Activated CD4-positive, alpha-beta T cell treated with anti-CD3 and anti-CD28 coated beads, Interleukin-2, amount 10 ng/mL, durations not matched to agents 24 days and 14 days (primary cell): ENCODE data around the gene PRKCA. TPM values are rescaled to one million over a fixed set of nuclear protein-coding genes. Genes with fewer than 3 reads are reported as not detected.

ENCODE experiments used
- DNase-seq: peaks from one replicate; pipeline ENCODE4 v3.0.0; 2022
- H3K27ac Mint-ChIP-seq: one replicate; pipeline ENCODE4 v1.8.0; 2022; ENCODE audit warnings: mild to moderate bottlenecking, mixed read lengths
- H3K27me3 Mint-ChIP-seq: one replicate; pipeline ENCODE4 v1.8.0; 2022; ENCODE audit warnings: mixed read lengths
- H3K36me3 Mint-ChIP-seq: one replicate; pipeline ENCODE4 v1.8.0; 2022; ENCODE audit warnings: low read depth, mild to moderate bottlenecking, mixed read lengths
- H3K4me1 Mint-ChIP-seq: one replicate; pipeline ENCODE4 v1.8.0; 2021; ENCODE audit warnings: mixed read lengths
- H3K4me3 Mint-ChIP-seq: one replicate; pipeline ENCODE4 v1.8.0; 2022; ENCODE audit warnings: mild to moderate bottlenecking, moderate library complexity, mixed read lengths
- H3K9me3 Mint-ChIP-seq: one replicate; pipeline ENCODE4 v1.8.0; 2021; ENCODE audit warnings: mixed read lengths
- intact Hi-C: fragments of 100-400 bp; cut with micrococcal nuclease; formaldehyde crosslinking; loops from one replicate; pipeline ENCODE4 v1.15.1; 2023
- total RNA-seq: library from RNA; stranded (reverse); gene quantifications from 2 replicates; pipeline ENCODE4 v1.2.3, GENCODE V29; 2022

The PRKCA gene
- total RNA-seq, 1 donor from 2014 or later = 164 TPM

DNA sequence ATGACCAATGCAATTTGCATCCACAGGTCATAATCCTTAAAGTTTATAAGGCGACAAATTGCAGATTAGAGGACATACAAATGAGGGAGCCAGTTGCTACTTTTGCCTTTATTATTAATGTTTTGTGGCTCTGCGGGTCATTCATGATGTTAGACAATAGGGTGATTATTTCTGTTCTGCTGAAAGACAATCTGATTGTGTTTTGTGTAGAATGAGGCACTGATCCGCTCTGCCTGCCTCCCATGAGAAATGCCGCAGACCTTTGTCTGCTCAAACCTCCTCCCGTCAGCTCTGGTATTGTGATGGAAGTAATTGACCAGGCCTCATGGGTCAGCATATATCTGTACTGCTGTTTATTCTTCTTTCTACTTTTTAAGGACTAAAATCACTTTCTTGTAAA, 224.9 kb downstream of the PRKCA start:
- intact Hi-C loops = no loop called here
- H3K4me1 Mint-ChIP-seq = peaks cover 55% of the 10 kb centered on the region
- DNase-seq = no peak
- H3K27me3 Mint-ChIP-seq = no peaks in the 10 kb centered on the region
- H3K36me3 Mint-ChIP-seq = peaks cover 44% of the 10 kb centered on the region
- H3K4me3 Mint-ChIP-seq = no peak overlapping the region
- no peak overlapping the region for H3K27ac Mint-ChIP-seq
- H3K9me3 Mint-ChIP-seq = peaks cover 3% of the 10 kb centered on the region

GRCh38 chr17:66531851-66532295, 229.5 kb downstream of the PRKCA start:
- H3K4me3 Mint-ChIP-seq = no peak overlapping the region
- peak overlapping the region; percentile 60 for H3K27ac Mint-ChIP-seq
- H3K4me1 Mint-ChIP-seq = peaks cover 42% of the 10 kb centered on the region
- intact Hi-C loops = no loop called here
- DNase-seq = no peak
- H3K36me3 Mint-ChIP-seq = peaks cover 29% of the 10 kb centered on the region
- H3K27me3 Mint-ChIP-seq = no peaks in the 10 kb centered on the region
- peaks cover 3% of the 10 kb centered on the region for H3K9me3 Mint-ChIP-seq

- no peak for DNase-seq
- Mint-ChIP-seq H3K27ac (no peak overlapping the region), H3K4me1 (peaks cover 53% of the 10 kb centered on the region), H3K4me3 (no peak overlapping the region), H3K36me3 (peaks cover 27% of the 10 kb centered on the region), H3K9me3 (peaks cover 3% of the 10 kb centered on the region), H3K27me3 (no peaks in the 10 kb centered on the region)
- intact Hi-C loops = no loop called here
Measured at GRCh38 chr17:66533572-66533971, 231.2 kb downstream of the PRKCA start.

- Mint-ChIP-seq H3K36me3 (peaks cover 25% of the 10 kb centered on the region), H3K4me1 (peaks cover 53% of the 10 kb centered on the region), H3K27me3 (no peaks in the 10 kb centered on the region), H3K27ac (no peak overlapping the region), H3K4me3 (no peak overlapping the region), H3K9me3 (peaks cover 3% of the 10 kb centered on the region)
- intact Hi-C loops = no loop called here
- DNase-seq = no peak
Measured at GRCh38 chr17:66533986-66534385, 231.6 kb downstream of the PRKCA start.

- Mint-ChIP-seq H3K4me1 (peaks cover 47% of the 10 kb centered on the region), H3K36me3 (peaks cover 14% of the 10 kb centered on the region), H3K9me3 (no peaks in the 10 kb centered on the region), H3K4me3 (no peak overlapping the region), H3K27ac (no peak overlapping the region), H3K27me3 (no peaks in the 10 kb centered on the region)
- DNase-seq = no peak
- intact Hi-C loops = no loop called here
Measured at GRCh38 chr17:66535611-66536010, 233.2 kb downstream of the PRKCA start.

GRCh38 chr17:66537502-66537901, 235.1 kb downstream of the PRKCA start:
- no peak overlapping the region for H3K4me3 Mint-ChIP-seq
- H3K9me3 Mint-ChIP-seq = no peaks in the 10 kb centered on the region
- peaks cover 17% of the 10 kb centered on the region for H3K36me3 Mint-ChIP-seq
- peaks cover 58% of the 10 kb centered on the region for H3K4me1 Mint-ChIP-seq
- no peak for DNase-seq
- no peaks in the 10 kb centered on the region for H3K27me3 Mint-ChIP-seq
- intact Hi-C loops = no loop called here
- no peak overlapping the region for H3K27ac Mint-ChIP-seq

DNA sequence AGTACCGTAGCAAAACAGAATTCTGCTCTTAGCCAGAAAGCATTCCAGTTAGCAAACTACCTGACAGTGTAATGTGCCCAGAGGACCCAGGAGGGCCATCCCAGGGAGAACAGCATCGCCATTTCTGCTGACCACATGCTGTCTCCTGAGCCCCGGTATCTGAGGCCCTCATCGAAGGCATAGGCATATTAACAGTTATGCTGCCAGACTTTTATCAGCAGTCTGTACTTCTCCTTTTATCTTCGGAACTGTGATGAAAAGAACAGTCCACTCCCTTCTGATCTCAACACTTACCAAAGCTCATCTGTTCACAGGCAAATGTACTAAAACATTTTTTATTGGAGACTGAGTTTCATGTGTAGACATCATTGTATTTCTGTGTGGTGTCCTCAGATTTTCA, 236.4 kb downstream of the PRKCA start:
- Mint-ChIP-seq H3K9me3 (no peaks in the 10 kb centered on the region), H3K27ac (no peak overlapping the region), H3K36me3 (peaks cover 17% of the 10 kb centered on the region), H3K27me3 (no peaks in the 10 kb centered on the region), H3K4me3 (no peak overlapping the region), H3K4me1 (peaks cover 65% of the 10 kb centered on the region)
- no peak for DNase-seq
- intact Hi-C loops = no loop called here

DNA sequence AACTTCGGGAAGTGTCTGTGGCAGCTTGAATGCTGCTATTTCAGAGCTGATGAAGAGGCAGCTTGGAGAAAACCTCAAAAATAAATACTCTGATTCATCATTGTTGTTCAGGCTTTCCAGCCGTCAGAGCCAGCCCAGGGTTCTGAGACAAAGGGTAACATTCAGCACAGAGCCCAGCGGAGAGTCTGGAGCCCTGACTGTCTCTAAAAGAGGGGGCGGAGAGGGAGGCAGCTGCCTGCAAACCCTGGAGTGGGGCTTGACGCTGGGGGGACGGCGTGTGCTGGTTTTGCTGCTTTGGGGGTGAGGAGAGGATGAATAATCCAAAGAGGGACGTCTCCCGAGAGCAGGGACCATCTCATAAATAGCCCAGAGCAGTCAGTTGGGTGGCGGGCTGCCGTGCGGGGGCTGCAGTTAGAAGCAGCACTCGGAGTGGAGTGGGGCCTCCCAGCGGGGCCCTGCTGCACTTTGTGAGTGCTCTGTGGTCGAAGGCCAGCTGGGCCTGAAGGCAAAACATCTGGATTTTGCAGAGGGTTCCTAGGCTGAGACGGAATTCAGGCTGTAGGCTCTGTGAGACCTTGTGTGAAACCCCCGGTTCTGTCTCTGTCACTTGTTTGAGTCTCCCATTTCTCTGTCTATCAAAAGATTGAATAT, 237.8 kb downstream of the PRKCA start:
- Mint-ChIP-seq H3K4me3 (no peak overlapping the region), H3K9me3 (no peaks in the 10 kb centered on the region), H3K4me1 (peaks cover 55% of the 10 kb centered on the region), H3K36me3 (peaks cover 15% of the 10 kb centered on the region), H3K27me3 (no peaks in the 10 kb centered on the region), H3K27ac (peak overlapping the region; percentile 26)
- intact Hi-C loops = loop anchor here (10.0 kb wide), 1 partner anchor 95 kb away; no protein-coding TSS in a partner anchor
- DNase-seq = no peak

DNA sequence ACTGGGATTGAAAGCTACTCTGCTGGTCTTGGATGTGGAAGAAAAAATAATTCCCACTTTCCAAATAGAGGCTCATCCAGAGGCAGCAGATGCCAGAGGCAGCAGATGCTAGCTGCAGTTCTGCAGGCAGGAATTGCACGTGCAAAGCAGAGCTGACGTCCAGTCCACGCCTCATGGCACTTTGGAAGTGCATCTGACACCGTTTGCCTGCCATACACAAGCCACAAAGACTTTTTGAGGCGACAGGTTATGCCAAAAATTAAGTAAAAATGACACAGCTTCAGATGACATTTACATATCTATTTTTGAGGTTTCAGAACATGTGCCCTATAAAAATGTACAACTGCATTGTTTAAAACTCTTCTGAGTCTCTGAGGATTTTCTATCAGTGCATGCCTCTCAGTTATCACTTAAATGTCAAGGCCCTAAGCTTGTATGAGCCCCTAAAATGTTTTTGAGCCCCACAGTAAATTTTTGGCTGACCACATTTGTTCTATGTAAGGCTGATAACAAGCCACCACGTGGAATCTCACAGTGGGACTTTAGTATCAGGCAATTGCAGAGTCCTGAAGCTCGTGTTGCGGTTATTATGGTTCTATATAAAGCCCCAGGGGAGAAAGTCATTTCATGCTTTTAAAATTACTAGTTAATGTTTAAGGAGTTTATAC, 239.2 kb downstream of the PRKCA start:
- no peak for DNase-seq
- H3K36me3 Mint-ChIP-seq = peaks cover 23% of the 10 kb centered on the region
- intact Hi-C loops = loop anchor here (10.0 kb wide), 1 partner anchor 93 kb away; no protein-coding TSS in a partner anchor
- H3K9me3 Mint-ChIP-seq = no peaks in the 10 kb centered on the region
- peaks cover 53% of the 10 kb centered on the region for H3K4me1 Mint-ChIP-seq
- no peak overlapping the region for H3K4me3 Mint-ChIP-seq
- peak overlapping the region; percentile 72 for H3K27ac Mint-ChIP-seq
- H3K27me3 Mint-ChIP-seq = no peaks in the 10 kb centered on the region

GRCh38 chr17:66542129-66542966, 239.9 kb downstream of the PRKCA start:
- DNase-seq = peak; percentile 70
- Mint-ChIP-seq H3K4me1 (peaks cover 56% of the 10 kb centered on the region), H3K27me3 (no peaks in the 10 kb centered on the region), H3K4me3 (peak overlapping the region; percentile 26), H3K27ac (peak overlapping the region; percentile 72), H3K9me3 (no peaks in the 10 kb centered on the region), H3K36me3 (peaks cover 29% of the 10 kb centered on the region)
- intact Hi-C loops = loop anchor here (10.0 kb wide), 1 partner anchor 92 kb away; no protein-coding TSS in a partner anchor

DNA sequence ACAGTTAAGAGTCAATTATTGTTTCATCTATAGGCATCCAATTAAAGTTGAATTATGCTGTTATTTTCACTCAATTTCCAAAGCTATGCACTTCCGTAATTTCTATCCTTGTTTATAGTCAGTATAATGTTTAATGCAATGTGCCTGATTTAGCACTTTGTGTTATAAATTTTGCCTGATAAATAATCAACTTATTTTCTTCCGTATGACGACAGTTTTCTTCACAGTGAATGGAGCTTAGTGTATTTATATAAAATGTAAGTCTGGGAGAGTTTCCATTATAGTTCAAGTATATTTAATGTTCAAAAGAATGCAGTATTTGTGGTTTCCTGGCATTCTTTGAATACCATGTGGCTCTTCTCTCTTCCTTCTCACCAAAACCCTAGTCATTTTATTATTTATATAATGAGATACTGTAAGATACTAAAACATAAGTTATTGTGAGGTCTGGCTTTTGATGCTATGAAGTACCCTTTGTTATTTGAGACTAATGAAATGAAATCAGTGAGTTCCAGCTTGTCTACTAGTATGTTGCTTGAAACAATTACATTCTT, 240.6 kb downstream of the PRKCA start:
- DNase-seq = no peak
- intact Hi-C loops = loop anchor here (10.0 kb wide), 1 partner anchor 92 kb away; no protein-coding TSS in a partner anchor
- Mint-ChIP-seq H3K27ac (peak overlapping the region; percentile 17), H3K36me3 (peaks cover 34% of the 10 kb centered on the region), H3K4me3 (no peak overlapping the region), H3K4me1 (peaks cover 60% of the 10 kb centered on the region), H3K27me3 (no peaks in the 10 kb centered on the region), H3K9me3 (no peaks in the 10 kb centered on the region)

DNA sequence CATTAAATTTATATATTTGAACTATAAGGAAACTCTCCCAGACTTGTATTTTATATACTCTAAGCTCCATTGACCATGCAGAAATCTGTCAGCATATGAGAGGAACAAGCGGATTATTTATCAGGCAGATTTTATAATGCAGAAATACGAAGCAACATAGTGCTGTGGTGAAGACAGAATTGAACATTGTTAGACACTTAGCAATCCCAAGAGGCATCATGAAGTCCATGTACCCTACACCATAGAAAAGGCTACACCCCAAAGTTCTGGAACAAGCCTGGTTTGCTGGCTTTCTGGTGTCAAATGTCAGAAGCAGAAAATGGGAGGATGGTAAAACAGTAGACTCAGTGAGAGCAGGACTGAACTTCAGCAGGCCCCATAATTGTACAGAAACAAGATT, 241.1 kb downstream of the PRKCA start:
- H3K36me3 Mint-ChIP-seq = peaks cover 37% of the 10 kb centered on the region
- no peak overlapping the region for H3K4me3 Mint-ChIP-seq
- DNase-seq = no peak
- H3K27ac Mint-ChIP-seq = no peak overlapping the region
- H3K4me1 Mint-ChIP-seq = peaks cover 60% of the 10 kb centered on the region
- no peaks in the 10 kb centered on the region for H3K9me3 Mint-ChIP-seq
- no peaks in the 10 kb centered on the region for H3K27me3 Mint-ChIP-seq
- intact Hi-C loops = loop anchor here (10.0 kb wide), 1 partner anchor 91 kb away; no protein-coding TSS in a partner anchor

- Mint-ChIP-seq H3K4me1 (peaks cover 64% of the 10 kb centered on the region), H3K27me3 (no peaks in the 10 kb centered on the region), H3K9me3 (no peaks in the 10 kb centered on the region), H3K36me3 (peaks cover 37% of the 10 kb centered on the region), H3K27ac (no peak overlapping the region), H3K4me3 (no peak overlapping the region)
- DNase-seq = no peak
- intact Hi-C loops = loop anchor here (2.0 to 10.0 kb wide), 3 partner anchors 27 to 121 kb away; no protein-coding TSS in a partner anchor
Measured at GRCh38 chr17:66545918-66546317, 243.5 kb downstream of the PRKCA start.
